DMS53 treated with DMSO at 0.1 percent for 48 hours (cell line): ENCODE results near the gene ZNF845.
A peak's percentile ranks its signal among the peaks of the same experiment; 100 is the strongest.
"Not testable (repeated sequence)": the region's sequence is repeated elsewhere in the genome, so short reads cannot be mapped to it uniquely, and the experiment has no call there.

Experiments
- DNase-seq: peaks from one replicate; lab custom pipeline; 2025; ENCODE audit not compliant: unreplicated experiment; lab: John Stamatoyannopoulos, UW

ZNF845 gene

GRCh38 chr19:53333463-53334449 lies at the start of gene ZNF845:
TSS of gene ZNF845 (plus strand) at chr19:53333749. CDS start at chr19:53341308, 7,559 bp downstream.
- peak; percentile 55 for DNase-seq

GRCh38 chr19:53285087-53285486 lies 48.5 kb upstream of the ZNF845 start:
- no peak for DNase-seq

GRCh38 chr19:53290758-53291549 lies 42.6 kb upstream of the ZNF845 start:
- DNase-seq = no peak

GRCh38 chr19:53294786-53295441 lies 38.6 kb upstream of the ZNF845 start:
- DNase-seq = no peak

GRCh38 chr19:53301341-53301740 lies 32.2 kb upstream of the ZNF845 start:
- not testable (repeated sequence) for DNase-seq

GRCh38 chr19:53308339-53308811 lies 25.2 kb upstream of the ZNF845 start:
- peak; percentile 15 for DNase-seq

GRCh38 chr19:53311044-53311443 lies 22.5 kb upstream of the ZNF845 start:
- no peak for DNase-seq

- DNase-seq = no peak
Observed at GRCh38 chr19:53311897-53312296, 21.7 kb upstream of the ZNF845 start.

GRCh38 chr19:53328967-53329366 lies 4.6 kb upstream of the ZNF845 start:
- DNase-seq = no peak

- DNase-seq = no peak
Observed at GRCh38 chr19:53332484-53332883, 1.1 kb upstream of the ZNF845 start.

- no peak for DNase-seq
Observed at GRCh38 chr19:53333066-53333462, 485 bp upstream of the ZNF845 start.

GRCh38 chr19:53344403-53344802 lies 10.9 kb downstream of the ZNF845 start:
- DNase-seq = not testable (repeated sequence)

GRCh38 chr19:53355739-53356138 lies 22.2 kb downstream of the ZNF845 start:
- DNase-seq = no peak

- no peak for DNase-seq
Observed at GRCh38 chr19:53357821-53358581, 24.5 kb downstream of the ZNF845 start.

- DNase-seq = not testable (repeated sequence)
Observed at GRCh38 chr19:53360056-53360455, 26.5 kb downstream of the ZNF845 start.

- peak; percentile 88 for DNase-seq
Observed at GRCh38 chr19:53365134-53365898, 31.8 kb downstream of the ZNF845 start, which contains the start of gene ZNF525. TSS of gene ZNF525 (plus strand) at chr19:53365705. CDS start at chr19:53372282, 6,577 bp downstream.

- no peak for DNase-seq
Observed at GRCh38 chr19:53365899-53366493, 32.4 kb downstream of the ZNF845 start.

- no peak for DNase-seq
Observed at GRCh38 chr19:53372196-53372595, 38.6 kb downstream of the ZNF845 start.

GRCh38 chr19:53374288-53374687 lies 40.7 kb downstream of the ZNF845 start:
- DNase-seq = no peak
